T-helper 22 cell (primary cell): ENCODE measurements around the gene MMRN2.
"Not testable (repeated sequence)": the region's sequence is repeated elsewhere in the genome, so short reads cannot be mapped to it uniquely, and the experiment has no call there.

Source experiments
- DNase-seq: peaks from one replicate; pipeline ENCODE4 v3.0.0-alpha.2; 2020; ENCODE audit warnings: low read depth

The MMRN2 gene, protein sequence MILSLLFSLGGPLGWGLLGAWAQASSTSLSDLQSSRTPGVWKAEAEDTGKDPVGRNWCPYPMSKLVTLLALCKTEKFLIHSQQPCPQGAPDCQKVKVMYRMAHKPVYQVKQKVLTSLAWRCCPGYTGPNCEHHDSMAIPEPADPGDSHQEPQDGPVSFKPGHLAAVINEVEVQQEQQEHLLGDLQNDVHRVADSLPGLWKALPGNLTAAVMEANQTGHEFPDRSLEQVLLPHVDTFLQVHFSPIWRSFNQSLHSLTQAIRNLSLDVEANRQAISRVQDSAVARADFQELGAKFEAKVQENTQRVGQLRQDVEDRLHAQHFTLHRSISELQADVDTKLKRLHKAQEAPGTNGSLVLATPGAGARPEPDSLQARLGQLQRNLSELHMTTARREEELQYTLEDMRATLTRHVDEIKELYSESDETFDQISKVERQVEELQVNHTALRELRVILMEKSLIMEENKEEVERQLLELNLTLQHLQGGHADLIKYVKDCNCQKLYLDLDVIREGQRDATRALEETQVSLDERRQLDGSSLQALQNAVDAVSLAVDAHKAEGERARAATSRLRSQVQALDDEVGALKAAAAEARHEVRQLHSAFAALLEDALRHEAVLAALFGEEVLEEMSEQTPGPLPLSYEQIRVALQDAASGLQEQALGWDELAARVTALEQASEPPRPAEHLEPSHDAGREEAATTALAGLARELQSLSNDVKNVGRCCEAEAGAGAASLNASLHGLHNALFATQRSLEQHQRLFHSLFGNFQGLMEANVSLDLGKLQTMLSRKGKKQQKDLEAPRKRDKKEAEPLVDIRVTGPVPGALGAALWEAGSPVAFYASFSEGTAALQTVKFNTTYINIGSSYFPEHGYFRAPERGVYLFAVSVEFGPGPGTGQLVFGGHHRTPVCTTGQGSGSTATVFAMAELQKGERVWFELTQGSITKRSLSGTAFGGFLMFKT

GRCh38 chr10:86957471-86958115 lies at the start of gene MMRN2:
Gene MMRN2 (minus strand): TSS chr10:86957615. CDS start chr10:86957541, 74 bp downstream.
- DNase-seq: no peak

GRCh38 chr10:87007124-87007523 lies 49.7 kb upstream of the MMRN2 start:
- DNase-seq: not testable (repeated sequence)

- no peak for DNase-seq
Observed at GRCh38 chr10:87000491-87000890, 43.1 kb upstream of the MMRN2 start.

- not testable (repeated sequence) for DNase-seq
Observed at GRCh38 chr10:86999802-87000403, 42.5 kb upstream of the MMRN2 start.

- no peak for DNase-seq
Observed at GRCh38 chr10:86992929-86993328, 35.5 kb upstream of the MMRN2 start.

DNA sequence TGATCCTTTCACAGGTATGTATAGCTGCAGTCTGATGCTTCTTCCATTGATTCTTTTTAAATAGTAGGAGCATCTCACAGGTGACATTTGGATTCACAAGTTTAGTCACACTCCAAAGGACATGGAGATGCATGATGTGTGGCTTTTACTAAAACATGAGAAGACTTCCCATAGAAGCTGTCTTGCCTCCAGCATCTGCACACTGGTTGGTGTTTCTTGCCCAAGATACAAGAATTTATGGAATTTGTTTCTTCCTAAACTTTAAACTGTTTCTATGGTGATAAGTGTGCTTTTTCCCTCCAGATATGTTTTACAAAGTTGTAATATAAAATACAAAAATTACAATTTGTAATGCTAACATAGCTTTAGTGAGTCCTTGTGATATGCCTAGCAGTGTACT lies 35.0 kb upstream of the MMRN2 start:
- DNase-seq: no peak

- not testable (repeated sequence) for DNase-seq
Observed at GRCh38 chr10:86991362-86991761, 33.9 kb upstream of the MMRN2 start.

DNA sequence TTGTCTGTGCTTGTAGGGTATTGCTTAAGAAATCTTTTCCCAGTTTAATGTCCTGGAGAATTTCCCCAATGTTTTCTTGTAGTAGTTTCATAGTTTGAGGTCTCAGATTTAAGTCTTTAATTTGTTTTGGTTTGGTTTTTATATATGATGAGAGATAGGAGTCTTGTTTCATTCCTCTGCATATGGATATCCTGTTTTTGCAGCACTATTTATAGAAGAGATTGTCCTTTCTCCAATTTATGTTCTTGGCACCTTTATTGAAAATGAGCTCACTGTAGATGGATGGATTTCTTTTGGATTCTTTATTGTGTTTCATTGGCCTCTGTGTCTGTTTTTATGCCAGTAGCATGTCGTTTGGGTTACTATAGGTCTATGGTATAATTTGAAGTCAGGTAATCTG lies 31.1 kb upstream of the MMRN2 start:
- no peak for DNase-seq

- DNase-seq: not testable (repeated sequence)
Observed at GRCh38 chr10:86984498-86984897, 27.1 kb upstream of the MMRN2 start.

DNA sequence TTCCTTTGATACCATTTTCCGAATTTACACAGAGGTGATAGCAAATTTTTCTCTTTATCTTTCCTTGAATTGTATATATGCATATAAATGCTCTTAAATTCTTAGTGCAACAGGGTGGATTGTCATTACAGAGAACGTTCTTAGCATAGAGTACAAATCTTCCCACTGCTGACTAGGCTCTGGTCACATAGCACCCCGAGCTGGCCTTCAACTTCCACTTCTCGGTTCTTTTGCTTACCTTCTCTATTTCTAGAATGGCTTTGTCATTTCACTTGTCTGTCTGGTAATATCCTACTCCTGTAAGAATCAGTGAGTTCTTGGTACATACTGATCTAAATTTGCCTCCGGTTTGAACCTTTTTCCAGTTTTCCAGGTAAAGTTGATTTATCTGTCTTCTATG lies 24.3 kb upstream of the MMRN2 start:
- DNase-seq: no peak

- not testable (repeated sequence) for DNase-seq
Observed at GRCh38 chr10:86981020-86981419, 23.6 kb upstream of the MMRN2 start.

DNA sequence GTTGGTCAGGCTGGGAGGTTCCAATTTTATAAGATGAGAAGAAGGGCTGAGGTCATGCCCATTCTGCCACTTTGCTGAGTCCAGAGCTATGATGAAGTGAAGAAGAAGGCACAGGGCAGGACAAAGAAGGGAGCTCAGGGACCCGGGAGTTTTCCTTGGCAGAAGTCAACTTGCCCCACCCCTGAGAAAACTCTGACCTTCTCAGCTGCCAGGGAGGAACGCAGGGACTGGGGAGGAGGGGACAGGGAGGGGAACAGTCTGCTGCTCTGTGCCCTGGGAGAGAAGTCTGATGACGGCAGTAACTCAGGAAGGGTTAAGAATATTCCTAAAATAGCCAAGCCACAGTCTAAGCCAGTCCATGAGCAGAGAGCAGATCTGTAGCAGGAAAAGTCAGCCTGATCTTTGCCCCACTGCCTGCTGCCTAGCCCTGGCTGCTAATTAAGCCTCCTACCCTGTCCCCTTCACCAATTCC lies 22.6 kb upstream of the MMRN2 start:
- DNase-seq: no peak

DNA sequence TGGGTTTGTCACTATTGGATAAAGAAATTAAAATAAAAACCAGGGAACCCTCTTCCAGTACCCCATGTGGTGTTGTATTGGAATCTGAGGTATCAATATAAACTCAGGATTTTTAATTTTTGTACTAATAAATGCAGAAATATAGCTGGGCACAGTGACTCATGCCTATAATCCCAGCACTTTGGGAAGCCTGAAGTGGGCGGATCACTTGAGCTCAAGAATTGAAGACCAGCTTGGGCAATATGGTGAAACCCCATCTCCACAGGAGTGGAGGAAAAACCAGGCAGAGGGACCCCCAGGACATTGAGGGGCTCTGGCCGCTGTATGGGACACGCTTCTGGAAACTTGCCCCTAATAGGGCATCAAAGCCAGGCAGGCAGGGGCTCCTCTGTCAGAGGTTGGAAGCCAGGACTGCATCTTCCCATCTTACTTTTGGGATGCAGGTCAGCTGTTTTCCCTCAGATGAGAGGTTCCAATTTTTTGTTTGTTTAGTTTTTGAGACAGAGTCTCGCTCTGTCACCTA lies 21.9 kb upstream of the MMRN2 start:
- DNase-seq: no peak

DNA sequence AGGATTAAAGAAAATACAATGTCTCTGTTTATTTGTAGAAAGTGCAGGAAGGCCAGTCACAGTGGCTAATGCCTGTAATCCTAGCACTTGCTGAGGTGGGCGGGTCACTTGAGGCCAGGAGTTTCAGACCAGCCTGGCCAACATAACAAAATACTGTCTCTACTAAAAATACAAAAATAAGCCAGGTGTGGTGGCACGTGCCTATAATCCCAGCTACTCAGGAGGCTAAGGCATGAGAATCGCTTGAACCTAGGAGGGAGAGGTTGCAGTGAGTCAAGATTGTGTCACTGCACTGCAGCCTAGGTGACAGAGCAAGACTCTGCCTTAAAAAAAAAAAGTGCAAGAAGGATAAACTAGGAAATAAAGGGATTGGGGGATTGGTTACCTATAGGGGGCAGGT lies 21.0 kb upstream of the MMRN2 start:
- not testable (repeated sequence) for DNase-seq

- DNase-seq: no peak
Observed at GRCh38 chr10:86976362-86977056, 19.1 kb upstream of the MMRN2 start.

DNA sequence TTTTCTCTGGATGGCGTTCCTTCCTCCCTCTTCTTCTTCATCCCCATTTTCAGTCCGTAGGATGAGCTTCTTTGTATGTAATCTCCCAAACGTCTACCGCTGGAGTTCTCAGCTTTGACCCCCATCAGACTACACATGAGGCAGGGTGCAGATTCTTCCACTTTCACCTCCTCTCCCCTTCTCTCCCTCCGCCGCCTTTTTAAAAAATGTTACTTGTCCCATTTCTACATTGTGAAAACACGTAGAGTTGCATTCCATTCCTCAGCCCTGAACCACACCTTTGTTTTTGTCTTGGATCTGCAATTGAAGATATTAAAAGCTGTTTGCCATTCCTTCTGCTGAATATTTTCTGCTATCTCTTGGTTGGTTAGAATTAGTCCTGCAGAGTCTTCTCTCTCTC lies 17.1 kb upstream of the MMRN2 start:
- no peak for DNase-seq

GRCh38 chr10:86972613-86973380 lies 15.4 kb upstream of the MMRN2 start:
- DNase-seq: no peak

- DNase-seq: peak; percentile 91
Observed at GRCh38 chr10:86971232-86971991, 14.0 kb upstream of the MMRN2 start.

DNA sequence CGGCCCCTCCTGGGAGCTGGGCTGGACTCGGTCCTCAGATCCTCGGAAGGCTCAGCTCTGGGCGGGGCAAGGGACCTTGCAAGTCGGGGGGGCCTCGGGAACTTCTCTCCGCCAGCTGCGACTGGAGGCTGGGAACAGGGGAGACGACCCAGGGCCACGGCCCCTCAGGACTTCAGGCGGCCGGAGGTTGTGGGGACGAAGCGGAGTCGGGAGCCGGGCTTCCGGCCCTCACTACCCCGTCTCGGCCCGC lies 13.5 kb upstream of the MMRN2 start:
- DNase-seq: no peak
